Measurements from ENCODE around the gene ERC1. TPM values are rescaled to one million over a fixed set of nuclear protein-coding genes. Genes with fewer than 3 reads are reported as not detected.

Gene ERC1
- total RNA-seq, 1 donor from 2014 or later = 21.7 TPM

- DNase-seq (ENCODE audit: low read depth) = no peak
These were observed 389.3 kb downstream of the ERC1 start for GRCh38 chr12:1380171-1380851.

- no peak for DNase-seq (ENCODE audit: low read depth)
These were observed 391.1 kb downstream of the ERC1 start for GRCh38 chr12:1382151-1382550.

- DNase-seq (ENCODE audit: low read depth) = no peak
These were observed 391.8 kb downstream of the ERC1 start for GRCh38 chr12:1382826-1383225.

GRCh38 chr12:1383758-1384157, 392.7 kb downstream of the ERC1 start:
- no peak for DNase-seq (ENCODE audit: low read depth)

- no peak for DNase-seq (ENCODE audit: low read depth)
These were observed 393.9 kb downstream of the ERC1 start for GRCh38 chr12:1384910-1385309.

- no peak for DNase-seq (ENCODE audit: low read depth)
These were observed 400.7 kb downstream of the ERC1 start for GRCh38 chr12:1391722-1392121.

GRCh38 chr12:1395421-1395955, 404.5 kb downstream of the ERC1 start:
- no peak for DNase-seq (ENCODE audit: low read depth)

GRCh38 chr12:1398673-1399072, 407.6 kb downstream of the ERC1 start:
- DNase-seq (ENCODE audit: low read depth) = no peak

GRCh38 chr12:1401891-1402290, 410.9 kb downstream of the ERC1 start:
- no peak for DNase-seq (ENCODE audit: low read depth)

GRCh38 chr12:1403417-1403816, 412.4 kb downstream of the ERC1 start:
- DNase-seq (ENCODE audit: low read depth) = no peak

GRCh38 chr12:1405619-1406018, 414.6 kb downstream of the ERC1 start:
- no peak for DNase-seq (ENCODE audit: low read depth)

GRCh38 chr12:1410794-1411193, 419.8 kb downstream of the ERC1 start:
- DNase-seq (ENCODE audit: low read depth) = no peak

- no peak for DNase-seq (ENCODE audit: low read depth)
These were observed 422.9 kb downstream of the ERC1 start for GRCh38 chr12:1413930-1414329.

- DNase-seq (ENCODE audit: low read depth) = no peak
These were observed 427.1 kb downstream of the ERC1 start for GRCh38 chr12:1418144-1418543.

- no peak for DNase-seq (ENCODE audit: low read depth)
These were observed 428.9 kb downstream of the ERC1 start for GRCh38 chr12:1419849-1420371.

GRCh38 chr12:1421091-1421846, 430.2 kb downstream of the ERC1 start:
- no peak for DNase-seq (ENCODE audit: low read depth)

GRCh38 chr12:1422604-1423315, 431.7 kb downstream of the ERC1 start:
- DNase-seq (ENCODE audit: low read depth) = no peak

- DNase-seq (ENCODE audit: low read depth) = no peak
These were observed 433.8 kb downstream of the ERC1 start for GRCh38 chr12:1424674-1425395.

GRCh38 chr12:1425396-1425729, 434.3 kb downstream of the ERC1 start:
- no peak for DNase-seq (ENCODE audit: low read depth)

- DNase-seq (ENCODE audit: low read depth) = no peak
These were observed 437.6 kb downstream of the ERC1 start for GRCh38 chr12:1428671-1429070.

- DNase-seq (ENCODE audit: low read depth) = peak; percentile 51
These were observed 439.0 kb downstream of the ERC1 start for GRCh38 chr12:1429980-1430379.

Measured in myocyte (in vitro differentiated cells).